GM18909 (cell line): ENCODE data around the gene ARHGEF7.

Source experiments
- ATAC-seq: cut with Tn5 transposase; IDR thresholded peaks from one replicate; pipeline ENCODE4 v1.9.1; 2021; ENCODE audit warnings: mild to moderate bottlenecking; ENCODE audit not compliant: unreplicated experiment, poor library complexity

Gene ARHGEF7

DNA sequence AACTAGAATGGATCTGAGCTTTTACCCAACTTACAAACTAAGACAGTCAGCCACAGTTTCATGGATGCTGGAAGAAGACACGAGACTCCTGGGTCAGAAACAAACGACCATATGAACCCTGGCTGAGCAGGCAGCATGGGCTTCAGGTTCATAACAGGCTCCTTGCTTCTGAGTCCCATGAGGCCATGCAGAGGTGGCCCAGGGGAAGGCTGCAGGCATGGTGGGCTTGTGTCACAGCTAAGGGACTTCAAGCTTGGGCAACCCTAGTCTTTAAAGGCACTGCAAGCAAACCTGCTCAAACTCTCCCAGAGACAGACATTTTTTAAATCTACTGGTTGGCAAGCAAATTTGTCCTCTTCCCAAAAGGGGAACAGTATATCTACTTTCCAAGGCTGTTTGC, 5.1 kb upstream of the ARHGEF7 start:
- ATAC-seq = no peak

DNA sequence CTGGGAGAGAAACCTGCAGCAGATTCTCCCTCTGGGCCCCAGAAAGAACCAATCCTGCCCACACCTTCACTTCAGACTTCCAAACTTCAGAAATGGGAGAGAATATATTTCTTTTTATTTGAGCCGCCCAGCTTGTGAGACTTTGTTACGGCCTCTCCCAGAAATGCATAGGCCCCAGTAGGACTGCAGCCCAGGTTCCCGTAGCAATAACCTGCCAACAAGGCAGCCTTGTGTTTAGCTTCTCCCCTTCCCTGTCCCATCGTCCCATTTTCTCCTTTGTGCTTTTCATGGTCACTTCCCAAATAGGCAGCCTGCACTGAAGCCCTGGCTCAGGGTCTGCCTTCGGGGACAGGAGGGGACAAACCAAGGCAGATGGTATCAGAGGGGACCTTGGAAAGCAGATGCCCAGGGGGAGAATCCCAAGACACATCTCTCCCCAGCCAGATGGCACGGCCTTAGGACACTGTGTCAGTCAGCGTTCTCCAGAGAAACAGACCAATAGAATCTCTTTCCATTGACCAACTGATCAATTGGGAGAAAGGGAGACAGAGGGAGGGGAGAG, 3.7 kb upstream of the ARHGEF7 start:
- ATAC-seq = no peak

DNA sequence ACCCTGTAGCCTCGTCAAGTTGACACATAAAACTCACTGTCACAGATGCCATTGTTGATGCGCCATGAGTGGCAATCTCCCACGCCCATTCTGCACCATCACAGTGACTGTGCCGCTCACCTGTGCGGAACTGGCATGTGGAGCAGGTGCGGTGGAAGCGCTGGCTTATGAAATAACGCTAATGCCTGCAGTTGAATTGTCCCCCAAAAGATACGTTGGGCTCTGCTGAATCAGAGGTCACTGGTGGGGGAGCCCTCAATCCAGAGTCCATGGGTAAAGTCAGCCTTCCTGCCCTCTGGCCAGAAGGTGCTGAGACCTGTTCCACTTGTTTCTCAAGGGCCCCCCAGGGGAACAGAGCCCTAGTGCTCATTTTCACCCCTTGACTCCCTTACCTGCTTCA, 2.9 kb upstream of the ARHGEF7 start:
- ATAC-seq = no peak

DNA sequence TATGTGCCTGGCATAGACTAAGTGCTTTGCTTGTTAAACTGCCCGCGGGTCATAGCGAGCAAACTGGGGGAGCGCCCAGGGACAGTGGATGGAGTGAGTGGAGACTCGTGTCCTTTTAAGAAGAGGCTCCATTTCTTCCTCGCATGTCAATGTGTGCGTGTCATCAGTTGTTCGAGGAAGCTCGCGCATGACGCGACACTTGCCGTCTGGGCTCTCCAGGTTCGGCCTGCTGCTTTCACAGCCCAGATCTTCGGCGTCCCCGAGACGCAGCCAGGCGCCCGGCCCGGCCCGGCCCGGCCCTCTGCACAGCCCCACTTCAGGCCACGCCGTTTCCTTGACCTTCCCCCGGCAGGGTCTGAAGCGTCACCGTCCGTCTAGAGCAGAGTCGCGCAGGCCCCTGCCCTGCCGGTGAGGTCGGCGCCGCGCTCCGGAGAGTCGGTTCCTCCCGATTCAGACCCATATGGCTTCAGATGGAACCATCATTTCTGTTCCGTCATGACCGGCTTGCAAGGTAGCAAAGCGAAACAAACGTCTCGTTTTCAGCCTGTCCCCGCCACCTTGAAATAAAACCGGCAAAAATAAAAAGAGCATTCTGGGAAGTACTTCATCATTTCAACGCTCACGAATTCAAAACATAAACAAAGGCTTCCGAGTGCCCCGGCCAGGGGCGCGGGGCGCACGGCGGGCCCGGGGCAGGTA, 599 bp upstream of the ARHGEF7 start:
- ATAC-seq = peak; percentile 43

DNA sequence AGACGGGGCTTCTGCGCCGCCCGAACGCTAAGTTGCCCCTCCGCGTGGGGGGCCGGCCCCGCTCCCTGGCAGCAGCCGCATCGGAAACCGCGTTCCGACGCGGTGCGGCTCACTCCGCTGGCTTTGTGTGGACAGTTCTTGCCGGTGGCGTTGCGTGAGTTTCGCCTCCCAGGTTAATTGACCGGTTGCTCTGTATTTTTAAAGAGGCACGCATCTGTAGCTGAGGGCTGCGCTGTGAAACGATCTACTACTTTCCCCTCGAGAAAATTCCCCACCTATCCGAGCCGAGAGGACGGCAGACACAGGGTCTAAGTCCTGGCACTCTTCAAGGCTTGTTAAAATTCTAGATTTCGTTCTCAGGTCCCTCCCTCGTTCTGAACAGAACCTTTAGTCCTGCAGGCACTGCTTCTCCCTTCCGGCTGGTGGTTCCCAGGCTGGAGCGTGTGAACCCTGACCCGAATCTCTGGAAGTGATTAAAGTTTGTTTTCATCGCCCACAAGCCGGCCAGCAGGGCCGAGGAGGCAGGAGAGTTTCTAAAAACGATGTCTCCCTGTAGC, 933 bp downstream of the ARHGEF7 start:
- peak; percentile 26 for ATAC-seq

DNA sequence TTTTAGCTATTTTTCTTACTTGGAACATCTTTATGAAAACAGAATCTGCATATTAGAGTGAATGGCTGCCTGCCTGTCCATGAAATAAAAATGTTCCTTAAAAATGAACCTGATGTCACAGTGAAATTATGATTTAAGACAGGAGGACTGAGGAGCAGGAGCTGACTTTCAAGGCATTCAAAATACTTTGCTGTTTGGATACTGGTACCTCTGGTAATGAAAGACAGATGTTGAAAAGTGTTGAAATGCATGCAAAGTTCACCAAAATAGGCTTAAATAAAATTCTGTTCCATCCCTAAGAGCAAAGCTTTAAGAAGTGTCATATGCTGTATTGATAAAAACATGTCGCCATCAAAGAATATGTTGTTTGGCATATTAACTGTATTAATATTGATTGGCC, 1.7 kb downstream of the ARHGEF7 start:
- ATAC-seq = no peak

DNA sequence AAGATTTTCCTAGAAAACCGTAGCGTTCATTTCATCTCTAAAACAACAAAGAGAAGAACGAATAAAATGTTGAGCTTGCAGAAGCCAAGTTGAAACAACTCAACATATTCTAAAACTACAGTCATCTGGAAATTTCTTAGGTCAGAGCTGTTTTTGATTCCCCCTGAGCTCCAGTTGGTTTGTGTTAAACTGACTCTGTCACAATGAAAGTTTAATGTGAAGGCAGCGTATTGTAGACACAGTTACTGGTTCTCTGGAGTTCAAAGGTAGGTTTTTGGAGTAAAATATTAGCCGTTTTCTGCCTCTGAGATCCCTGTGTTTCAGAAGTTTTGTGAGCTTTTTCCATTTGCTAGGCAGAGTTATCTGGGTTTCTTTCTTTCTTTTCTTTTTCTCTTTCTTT, 2.2 kb downstream of the ARHGEF7 start:
- no peak for ATAC-seq

DNA sequence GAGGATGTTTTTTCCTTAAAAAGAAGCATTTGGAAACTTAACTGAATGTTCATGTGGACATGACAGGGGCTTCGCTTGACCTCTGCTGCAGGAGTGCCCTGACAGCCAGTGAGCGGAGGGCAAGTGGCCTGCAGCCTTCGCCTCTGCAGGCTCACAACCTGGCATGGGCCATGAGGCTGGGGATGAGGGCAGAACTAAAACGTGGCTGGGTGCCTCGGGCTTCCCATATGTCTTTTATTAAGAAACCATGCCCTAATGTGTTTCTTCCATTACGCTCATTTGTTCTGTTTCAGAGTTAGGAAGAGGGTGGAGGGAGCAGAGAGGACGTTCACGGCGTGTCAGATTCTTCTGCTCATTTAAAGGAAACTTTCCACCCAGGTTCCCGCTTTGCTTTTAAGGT, 2.9 kb downstream of the ARHGEF7 start:
- ATAC-seq = no peak

DNA sequence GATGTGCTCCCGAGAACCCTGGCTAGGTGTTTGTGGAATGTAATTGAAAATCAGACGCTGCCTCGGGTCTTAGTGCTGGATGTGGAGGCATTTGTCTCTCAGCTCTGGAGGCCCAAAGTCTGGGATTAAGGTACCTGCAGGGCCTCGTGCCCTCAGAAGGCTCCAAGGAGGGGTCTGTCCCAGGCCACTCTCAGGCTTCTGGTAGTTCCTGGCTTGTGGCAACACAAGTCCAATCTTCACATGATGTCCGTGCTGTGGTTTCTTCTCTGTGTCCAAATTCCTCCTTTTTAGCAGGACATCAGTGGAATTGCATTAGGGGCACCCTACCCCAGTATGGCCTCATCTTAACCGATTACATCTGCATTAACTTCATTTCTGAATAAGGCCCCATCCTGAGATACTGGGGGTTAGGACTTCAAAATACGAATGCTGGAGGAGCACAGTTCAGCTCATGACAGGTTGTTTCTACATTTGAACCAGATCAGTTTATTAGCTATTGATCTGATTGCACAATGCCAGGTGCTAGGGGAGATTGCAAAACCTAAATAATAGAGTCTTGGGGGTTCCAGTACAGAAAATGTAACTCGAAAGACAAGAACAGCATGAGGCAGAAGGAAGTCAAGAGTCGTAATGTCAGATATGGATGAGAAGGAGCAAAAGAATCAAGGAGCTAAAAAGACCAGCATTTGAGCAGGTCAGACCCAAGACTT, 3.9 kb downstream of the ARHGEF7 start:
- ATAC-seq = no peak

DNA sequence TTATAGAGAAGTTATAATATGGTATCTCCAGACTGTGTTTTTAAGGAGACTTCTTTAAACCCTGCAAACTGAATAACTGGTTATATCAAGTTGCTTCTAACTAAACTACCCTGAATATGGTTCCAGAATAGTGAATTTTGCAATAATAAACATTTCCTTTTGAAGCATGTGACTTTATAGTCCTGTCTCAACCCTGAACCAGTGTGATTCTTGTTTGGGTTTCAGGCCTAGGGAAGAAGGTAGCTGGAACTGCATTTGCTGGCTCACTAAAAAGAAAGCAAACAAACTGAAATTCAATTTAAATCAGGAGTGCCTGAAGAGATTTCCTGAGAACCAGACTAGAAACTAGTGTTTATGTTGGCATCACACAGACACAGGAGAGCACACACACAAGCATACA, 4.9 kb downstream of the ARHGEF7 start:
- no peak for ATAC-seq

DNA sequence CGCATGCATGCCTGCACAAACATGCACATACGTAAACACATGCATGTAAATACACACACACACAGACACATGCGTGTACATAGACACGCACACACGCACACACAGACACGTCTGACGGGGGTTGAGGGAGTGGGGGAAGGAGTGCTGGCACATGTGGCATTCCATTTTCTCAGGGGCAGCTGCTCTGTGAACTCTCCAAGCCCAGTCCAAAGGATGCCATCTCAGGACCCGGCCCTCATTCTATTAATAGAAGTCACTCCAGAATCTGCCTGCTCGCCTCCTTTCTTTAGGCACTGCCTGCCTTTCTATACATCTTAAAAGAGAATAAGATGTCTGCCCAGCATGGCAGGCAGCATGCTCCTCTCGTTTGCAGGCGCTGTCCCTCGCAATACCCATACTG, 5.3 kb downstream of the ARHGEF7 start:
- ATAC-seq = no peak

DNA sequence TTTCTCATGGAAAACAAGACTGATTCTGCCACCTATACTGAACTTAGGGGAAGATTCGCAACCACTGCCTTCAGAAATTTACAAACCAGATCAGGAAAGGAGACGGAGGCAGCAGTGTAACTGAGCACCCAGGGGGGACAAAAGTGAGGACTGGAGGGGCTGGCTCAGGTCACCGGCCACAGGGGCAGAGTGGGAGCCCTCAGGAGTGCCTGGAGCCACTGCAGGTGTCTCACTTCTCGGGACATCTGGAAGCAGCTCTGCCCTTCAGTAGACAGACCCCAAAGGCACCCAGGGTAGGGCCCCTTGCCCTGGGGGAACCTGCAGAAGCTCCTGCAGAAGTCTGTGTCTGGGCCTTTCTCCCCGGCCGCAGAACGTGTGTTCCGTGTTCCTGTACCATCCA, 5.8 kb downstream of the ARHGEF7 start:
- ATAC-seq = no peak

DNA sequence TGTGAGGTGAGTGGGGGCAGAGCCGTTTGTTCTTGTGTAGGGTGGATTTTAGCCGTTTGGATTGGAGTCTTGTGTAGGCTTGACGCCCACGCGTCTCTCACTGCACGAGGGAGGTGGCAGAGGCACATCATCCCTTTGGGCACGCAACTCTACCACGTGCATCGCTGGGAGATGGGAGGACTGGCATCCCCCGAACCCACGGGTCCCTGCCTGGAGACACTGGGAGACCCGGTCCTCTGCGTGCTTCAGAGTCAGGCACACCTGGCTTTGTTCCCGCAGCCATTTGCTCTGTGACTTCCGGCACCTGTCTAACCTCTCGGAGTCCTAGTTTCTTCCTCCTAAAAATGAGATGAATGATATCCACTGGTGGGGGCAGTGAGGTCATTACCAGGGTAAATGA, 6.4 kb downstream of the ARHGEF7 start:
- ATAC-seq = no peak

DNA sequence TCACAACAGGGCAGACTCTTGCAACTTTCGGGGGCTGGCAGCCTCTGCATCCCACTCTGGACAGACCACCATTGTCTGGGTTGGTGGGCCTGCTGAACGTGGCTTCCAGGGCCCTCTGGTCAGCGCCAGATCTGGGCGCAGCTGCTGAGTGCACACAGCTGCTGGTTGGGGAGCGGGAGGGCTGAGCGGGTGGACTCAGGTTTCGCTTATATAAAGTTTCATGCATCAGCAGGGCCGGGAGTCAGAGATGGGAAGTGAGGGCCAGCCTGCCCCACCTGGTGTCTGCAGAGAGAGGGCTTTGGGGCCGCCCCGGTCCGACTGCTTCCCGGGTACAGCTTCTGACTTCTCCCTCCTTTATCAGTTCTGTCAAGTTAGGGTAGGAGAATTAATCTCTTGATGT, 6.9 kb downstream of the ARHGEF7 start:
- no peak for ATAC-seq

DNA sequence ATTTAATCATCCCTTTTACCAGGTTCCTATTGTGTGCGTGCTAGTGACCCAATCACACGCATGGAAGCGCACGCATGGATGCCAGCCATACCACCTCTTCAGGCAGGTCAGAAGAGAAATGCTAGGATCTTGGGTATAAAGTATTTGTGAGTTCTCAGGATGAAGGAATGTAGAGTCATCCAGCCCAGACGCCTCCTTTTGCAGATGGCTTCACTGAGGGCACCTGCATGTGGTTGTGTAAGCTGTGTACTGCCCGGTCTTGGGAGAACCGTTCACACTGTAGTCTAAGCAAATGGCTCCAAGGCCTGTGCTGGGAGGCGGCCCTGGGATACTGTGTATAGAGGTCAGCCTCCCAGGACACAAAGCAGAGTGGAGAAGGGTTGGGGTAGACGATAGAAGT, 7.5 kb downstream of the ARHGEF7 start:
- ATAC-seq = no peak

DNA sequence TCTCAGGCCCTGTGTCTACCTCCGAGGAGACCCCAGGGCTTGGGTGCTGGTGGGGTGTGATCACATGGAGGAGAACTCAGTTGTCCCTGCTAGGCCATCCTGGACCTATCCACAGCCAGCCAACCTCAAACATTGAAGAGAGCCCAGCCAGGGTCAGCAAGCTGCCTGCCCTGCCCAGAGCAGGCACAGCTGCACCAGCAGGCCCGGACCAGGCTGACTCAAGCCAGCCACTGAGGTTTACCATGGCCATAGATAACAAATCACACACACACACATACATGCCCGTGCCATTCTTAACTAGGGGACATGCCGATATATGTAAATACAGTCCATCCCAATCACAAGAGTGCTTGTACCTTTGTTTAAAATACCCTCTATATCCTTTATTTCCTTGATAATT, 8.1 kb downstream of the ARHGEF7 start:
- ATAC-seq = no peak

DNA sequence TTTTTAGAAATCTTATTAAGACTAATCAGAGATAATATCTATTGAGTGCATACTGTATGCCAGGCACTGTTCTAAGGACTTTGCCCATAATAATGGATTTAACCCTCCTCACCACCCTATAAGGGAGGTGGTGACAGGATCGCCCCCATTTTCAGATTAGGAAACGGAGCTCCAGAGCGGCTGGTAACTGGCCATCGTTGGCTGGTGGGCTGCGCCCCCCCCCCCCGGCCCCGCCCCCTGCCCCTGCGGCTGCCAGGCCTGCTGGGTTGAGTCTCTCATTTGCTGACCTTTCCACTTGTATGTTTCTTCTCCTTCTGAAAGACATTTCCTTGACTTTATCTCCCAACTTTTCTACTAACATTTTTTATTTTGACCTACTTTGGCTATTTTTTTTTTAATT, 8.5 kb downstream of the ARHGEF7 start:
- ATAC-seq = no peak

DNA sequence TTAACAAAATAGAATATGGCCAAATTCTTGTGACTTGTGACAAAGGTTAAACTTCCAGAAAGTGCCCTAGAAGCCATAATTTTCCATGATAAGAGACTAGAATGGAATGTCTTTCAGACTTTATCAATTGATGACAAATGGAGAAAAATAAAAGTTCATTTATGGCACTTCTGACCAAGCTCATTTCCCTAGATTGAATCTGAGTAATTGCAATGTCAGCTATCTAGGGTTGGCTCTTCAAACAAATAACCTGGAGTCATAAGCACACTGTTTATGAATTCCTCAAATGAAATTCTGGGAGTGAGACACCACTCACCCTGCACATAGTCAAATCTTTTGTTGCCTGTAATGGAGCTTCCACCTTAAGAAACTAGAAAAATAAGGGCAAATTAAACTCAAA, 11.4 kb downstream of the ARHGEF7 start:
- ATAC-seq = no peak

DNA sequence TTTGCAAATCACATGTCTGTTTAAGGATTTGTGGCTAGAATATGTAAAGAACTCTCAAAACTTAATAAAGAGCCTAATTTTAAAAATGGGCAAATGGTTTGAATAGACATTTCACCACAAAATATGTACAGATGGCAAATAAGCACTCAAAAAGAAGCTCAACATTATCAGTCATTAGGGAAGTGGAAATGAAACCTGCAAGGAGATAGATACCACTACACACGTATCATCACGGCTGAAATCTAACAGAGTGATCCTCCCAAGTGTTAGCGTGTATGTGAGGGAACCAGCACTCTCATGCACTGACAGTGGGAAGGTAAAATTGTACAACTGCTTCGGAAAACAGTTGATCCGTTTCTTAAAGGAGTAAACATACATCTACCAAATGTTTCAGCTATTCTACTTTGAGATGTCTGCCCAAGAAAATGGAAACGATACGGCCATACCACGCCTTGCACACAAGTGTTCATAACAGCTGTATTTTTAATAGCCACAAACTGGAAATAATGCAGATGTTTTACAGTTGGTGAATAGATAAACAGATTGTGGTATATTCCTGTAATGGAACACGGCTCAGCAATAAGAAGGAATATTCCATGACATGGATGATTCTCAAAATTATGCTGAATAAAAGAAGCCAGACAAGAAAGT, 14.5 kb downstream of the ARHGEF7 start:
- ATAC-seq = peak; percentile 99

DNA sequence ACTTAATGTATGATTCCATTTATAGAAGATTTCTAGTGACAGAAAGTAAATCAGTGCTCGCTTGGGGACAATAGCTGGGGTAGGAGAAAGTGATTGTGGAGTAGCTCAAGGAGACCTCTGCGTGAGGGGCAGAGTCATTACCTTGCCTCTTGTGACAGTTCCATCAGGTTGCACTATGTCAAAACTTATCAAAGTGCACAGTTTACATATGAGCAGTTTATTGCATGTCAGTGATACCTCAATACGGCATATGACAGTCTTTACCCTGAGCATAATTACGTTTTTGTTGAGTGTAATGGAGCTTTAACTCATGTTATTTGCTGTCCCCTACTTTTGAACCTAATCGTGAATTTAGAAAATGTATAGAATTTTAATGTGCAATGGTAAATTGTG, 15.0 kb downstream of the ARHGEF7 start:
- peak; percentile 5 for ATAC-seq

DNA sequence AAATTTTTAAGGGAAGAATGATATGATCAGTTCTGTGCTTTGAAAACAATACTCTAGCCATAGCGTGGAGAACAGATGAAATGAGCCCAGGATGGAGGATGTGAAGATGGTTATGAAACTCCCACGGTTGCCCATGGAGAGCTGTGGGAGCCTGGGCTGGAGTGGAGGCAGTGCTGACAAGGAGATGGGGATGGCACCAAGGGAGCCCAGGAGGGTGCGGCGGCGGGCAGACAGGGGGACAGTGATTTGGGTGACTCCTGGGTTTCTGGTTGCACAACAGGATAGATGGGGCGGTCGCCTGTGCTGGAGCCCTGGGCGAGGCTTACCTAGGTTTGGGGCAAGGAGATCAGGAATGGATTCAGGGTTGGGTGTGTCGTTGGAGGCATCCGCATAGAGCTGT, 15.9 kb downstream of the ARHGEF7 start:
- no peak for ATAC-seq
